Right renal pelvis (tissue), 4 donors: Measurements from ENCODE around the gene HNRNPH3. TPM values are rescaled to one million over a fixed set of nuclear protein-coding genes. Genes with fewer than 3 reads are reported as not detected.
"Not testable (repeated sequence)": the region's sequence is repeated elsewhere in the genome, so short reads cannot be mapped to it uniquely, and the experiment has no call there.

Experiments
- DNase-seq, 4 donors: peaks; one replicate each; pipeline ENCODE4 v3.0.0-alpha.2; 2013; ENCODE audit warnings: low read depth in 4 of 4, low spot score in 3 of 4, missing footprints in 1 of 4
- polyA plus RNA-seq, 4 donors: library from polyadenylated mRNA; unstranded; fragments of 120-200 nt; gene quantifications; one replicate each; pipeline ENCODE4 v1.2.1, GENCODE V29; 2013; ENCODE audit not compliant: insufficient read length in 4 of 4

The HNRNPH3 gene
- polyA plus RNA-seq, result 100 to 1,000 TPM; 316 to 391 (median 367) TPM

- peak; percentile 97 to 100 (median 97) for DNase-seq
Observed at GRCh38 chr10:68331455-68332258, at the start of gene HNRNPH3. HNRNPH3 (plus strand) TSS chr10:68332064; CDS start chr10:68337222, 5,158 bp downstream.

- peak in 1 of 4 donors; percentile 56 for DNase-seq
Observed at GRCh38 chr10:68284062-68285001, 47.5 kb upstream of the HNRNPH3 start.

- DNase-seq, result no peak
Observed at GRCh38 chr10:68288717-68289116, 43.1 kb upstream of the HNRNPH3 start.

- DNase-seq, result no peak
Observed at GRCh38 chr10:68290736-68291135, 41.1 kb upstream of the HNRNPH3 start.

GRCh38 chr10:68296843-68297663 is 34.8 kb upstream of the HNRNPH3 start:
- DNase-seq, result no peak

GRCh38 chr10:68301301-68301700 is 30.6 kb upstream of the HNRNPH3 start:
- DNase-seq, result no peak

- no peak for DNase-seq
Observed at GRCh38 chr10:68301790-68302502, 29.9 kb upstream of the HNRNPH3 start.

GRCh38 chr10:68302503-68302823 is 29.4 kb upstream of the HNRNPH3 start:
- no peak for DNase-seq

GRCh38 chr10:68302871-68303270 is 29.0 kb upstream of the HNRNPH3 start:
- no peak for DNase-seq

- no peak for DNase-seq
Observed at GRCh38 chr10:68303849-68304412, 27.9 kb upstream of the HNRNPH3 start.

- no peak for DNase-seq
Observed at GRCh38 chr10:68305854-68306253, 26.0 kb upstream of the HNRNPH3 start.

- DNase-seq, result no peak
Observed at GRCh38 chr10:68310531-68310930, 21.3 kb upstream of the HNRNPH3 start.

- not testable (repeated sequence) for DNase-seq
Observed at GRCh38 chr10:68314930-68315329, 16.9 kb upstream of the HNRNPH3 start.

- no peak for DNase-seq
Observed at GRCh38 chr10:68315582-68315981, 16.3 kb upstream of the HNRNPH3 start.

- no peak for DNase-seq
Observed at GRCh38 chr10:68318331-68319059, 13.4 kb upstream of the HNRNPH3 start.

- not testable (repeated sequence) for DNase-seq
Observed at GRCh38 chr10:68324396-68324795, 7.5 kb upstream of the HNRNPH3 start.

- DNase-seq, result no peak
Observed at GRCh38 chr10:68327889-68328786, 3.7 kb upstream of the HNRNPH3 start.

- no peak for DNase-seq
Observed at GRCh38 chr10:68329506-68329861, 2.4 kb upstream of the HNRNPH3 start.
